M059J (cell line): ENCODE results near the gene PLP2. TPM values are rescaled to one million over a fixed set of nuclear protein-coding genes. Genes with fewer than 3 reads are reported as not detected.
A peak's percentile ranks its signal among the peaks of the same experiment; 100 is the strongest.
"Not testable (repeated sequence)": the region's sequence is repeated elsewhere in the genome, so short reads cannot be mapped to it uniquely, and the experiment has no call there.

Experiments
- DNase-seq: peaks from one replicate; pipeline ENCODE4 v3.0.0-alpha.2; 2012; ENCODE audit warnings: low read depth
- total RNA-seq: library from RNA; depleted of rRNA; stranded (reverse); fragments of >200 nt; shearing (Covaris generic); gene quantifications from 2 replicates; pipeline ENCODE4 v1.2.3, GENCODE V29; 2014; rRNA removed

The PLP2 gene
- 147 and 217 TPM in 2 replicates for total RNA-seq

- DNase-seq, result peak; percentile 80
Measured at GRCh38 chrX:49171752-49172279, at the start of gene PLP2. PLP2 (plus strand) TSS chrX:49171898; CDS start chrX:49172001, 103 bp downstream.

- no peak for DNase-seq
Measured at GRCh38 chrX:49122499-49122898, 49.2 kb upstream of the PLP2 start.

GRCh38 chrX:49127742-49128258 is 43.9 kb upstream of the PLP2 start:
- DNase-seq, result not testable (repeated sequence)

GRCh38 chrX:49129427-49129826 is 42.3 kb upstream of the PLP2 start:
- DNase-seq, result no peak

- not testable (repeated sequence) for DNase-seq
Measured at GRCh38 chrX:49132275-49132674, 39.4 kb upstream of the PLP2 start.

GRCh38 chrX:49133759-49134158 is 37.9 kb upstream of the PLP2 start:
- DNase-seq, result no peak

- no peak for DNase-seq
Measured at GRCh38 chrX:49137492-49137891, 34.2 kb upstream of the PLP2 start.

GRCh38 chrX:49139713-49140112 is 32.0 kb upstream of the PLP2 start:
- no peak for DNase-seq

- DNase-seq, result not testable (repeated sequence)
Measured at GRCh38 chrX:49142264-49142663, 29.4 kb upstream of the PLP2 start.

- not testable (repeated sequence) for DNase-seq
Measured at GRCh38 chrX:49143154-49143553, 28.5 kb upstream of the PLP2 start.

GRCh38 chrX:49147282-49147681 is 24.4 kb upstream of the PLP2 start:
- DNase-seq, result no peak

- no peak for DNase-seq
Measured at GRCh38 chrX:49147936-49148335, 23.8 kb upstream of the PLP2 start.

- DNase-seq, result not testable (repeated sequence)
Measured at GRCh38 chrX:49148390-49149100, 23.2 kb upstream of the PLP2 start.

- DNase-seq, result not testable (repeated sequence)
Measured at GRCh38 chrX:49149291-49149690, 22.4 kb upstream of the PLP2 start.

- DNase-seq, result no peak
Measured at GRCh38 chrX:49153467-49153866, 18.2 kb upstream of the PLP2 start.

GRCh38 chrX:49155243-49155899 is 16.3 kb upstream of the PLP2 start:
- DNase-seq, result peak; percentile 25

- DNase-seq, result peak; percentile 87
Measured at GRCh38 chrX:49155900-49156837, 15.5 kb upstream of the PLP2 start.

- DNase-seq, result no peak
Measured at GRCh38 chrX:49157194-49157593, 14.5 kb upstream of the PLP2 start.

GRCh38 chrX:49160908-49161307 is 10.8 kb upstream of the PLP2 start:
- DNase-seq, result no peak

GRCh38 chrX:49161632-49162031 is 10.1 kb upstream of the PLP2 start:
- DNase-seq, result no peak

- no peak for DNase-seq
Measured at GRCh38 chrX:49162620-49163019, 9.1 kb upstream of the PLP2 start, which contains the start of gene MAGIX. MAGIX (plus strand) TSS chrX:49162758; CDS start chrX:49162890, 132 bp downstream.
